Epithelial cell of proximal tubule (primary cell): ENCODE data around the gene ALKBH5. TPM values are rescaled to one million over a fixed set of nuclear protein-coding genes. Genes with fewer than 3 reads are reported as not detected.

Source experiments
- DNase-seq: peaks from one replicate; pipeline ENCODE4 v3.0.0-alpha.2; 2011; ENCODE audit warnings: low read depth
- H3K4me3 ChIP-seq: 2 replicates; pipeline ENCODE4 v1.5.1; 2011; ENCODE audit warnings: low read depth, mild to moderate bottlenecking, low read length
- CTCF ChIP-seq: conservative IDR thresholded peaks from 2 replicates; pipeline ENCODE4 v1.5.1; 2012; ENCODE audit warnings: low read depth, mild to moderate bottlenecking, low read length
- total RNA-seq: library from RNA; depleted of rRNA; stranded (reverse); fragments of >200 nt; gene quantifications from 2 replicates; pipeline ENCODE4 v1.2.3, GENCODE V29; 2015

Gene ALKBH5
- total RNA-seq, 1 donor from 2014 or later, result 81.2 TPM

GRCh38 chr17:18258356-18259038 lies 74.9 kb downstream of the ALKBH5 start, which contains the start of gene FLII:
TSS of gene FLII (minus strand) at chr17:18258738. CDS start at chr17:18258690, 48 bp downstream.
- no peak for DNase-seq
- peak within 1 kb of the TSS; percentile 96 for H3K4me3 ChIP-seq
- TF ChIP-seq CTCF, result no peak

Other genes starting within 250 kb of the ALKBH5 start
- 13.2 and 19.4 TPM in 2 replicates for gene TOM1L2, start 211.4 kb upstream of the ALKBH5 start, total RNA-seq
- gene DRC3, start 211.0 kb upstream of the ALKBH5 start, total RNA-seq, result 0.06 and 0.72 TPM in 2 replicates
- 10.2 and 19.5 TPM in 2 replicates for gene ATPAF2, start 144.7 kb upstream of the ALKBH5 start, total RNA-seq
- gene GID4, start 144.4 kb upstream of the ALKBH5 start, total RNA-seq, result 4.8 and 7.0 TPM in 2 replicates
- gene DRG2, start 95.9 kb upstream of the ALKBH5 start, total RNA-seq, result 35.3 and 57.5 TPM in 2 replicates
- gene MYO15A, start 75.1 kb upstream of the ALKBH5 start, total RNA-seq, result 0.07 and 0.17 TPM in 2 replicates
- gene LLGL1, start 41.8 kb downstream of the ALKBH5 start, total RNA-seq, result 46.1 and 65.3 TPM in 2 replicates
- gene FLII, start 74.9 kb downstream of the ALKBH5 start, total RNA-seq, result 425 and 531 TPM in 2 replicates
- gene MIEF2, start 76.8 kb downstream of the ALKBH5 start, total RNA-seq, result 43.1 and 48.0 TPM in 2 replicates
- 31.0 and 49.2 TPM in 2 replicates for gene TOP3A, start 131.2 kb downstream of the ALKBH5 start, total RNA-seq
- gene SMCR8, start 131.5 kb downstream of the ALKBH5 start, total RNA-seq, result 9.5 and 11.1 TPM in 2 replicates
- gene SHMT1, start 179.7 kb downstream of the ALKBH5 start, total RNA-seq, result 21.2 and 76.5 TPM in 2 replicates
- not detected in 2 replicates for gene EVPLL, start 193.9 kb downstream of the ALKBH5 start, total RNA-seq